ENCODE results near the gene RAPGEF6. TPM values are rescaled to one million over a fixed set of nuclear protein-coding genes. Genes with fewer than 3 reads are reported as not detected.

Gene RAPGEF6
- total RNA-seq, 4 donors from 2014 or later, result 16.7 to 104 (median 22.6) TPM

DNA sequence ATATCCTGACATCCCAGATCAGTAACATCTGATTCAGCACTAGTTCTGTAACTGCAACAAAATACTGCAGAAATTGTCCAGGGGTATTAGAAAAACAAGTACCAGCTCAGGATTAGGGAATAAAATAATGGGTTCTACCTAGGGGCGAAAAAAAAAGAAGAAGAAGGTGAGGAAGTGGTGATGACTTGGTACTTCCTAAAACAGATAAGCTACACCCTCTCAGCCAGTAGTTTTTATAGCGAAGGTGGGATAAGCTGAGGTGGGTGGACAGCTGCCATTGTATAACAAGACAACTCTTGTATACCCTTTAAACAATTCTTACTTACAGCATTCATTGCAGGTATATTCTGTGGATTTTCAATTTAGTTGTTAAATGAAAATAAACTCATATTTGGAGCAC is 19.1 kb downstream of the RAPGEF6 start:
- no peak overlapping the region for H3K27ac ChIP-seq
- H3K36me3 ChIP-seq, result no peaks in the 10 kb centered on the region
- no peaks in the 10 kb centered on the region for H3K9me3 ChIP-seq
- TF ChIP-seq, protein P1, sequence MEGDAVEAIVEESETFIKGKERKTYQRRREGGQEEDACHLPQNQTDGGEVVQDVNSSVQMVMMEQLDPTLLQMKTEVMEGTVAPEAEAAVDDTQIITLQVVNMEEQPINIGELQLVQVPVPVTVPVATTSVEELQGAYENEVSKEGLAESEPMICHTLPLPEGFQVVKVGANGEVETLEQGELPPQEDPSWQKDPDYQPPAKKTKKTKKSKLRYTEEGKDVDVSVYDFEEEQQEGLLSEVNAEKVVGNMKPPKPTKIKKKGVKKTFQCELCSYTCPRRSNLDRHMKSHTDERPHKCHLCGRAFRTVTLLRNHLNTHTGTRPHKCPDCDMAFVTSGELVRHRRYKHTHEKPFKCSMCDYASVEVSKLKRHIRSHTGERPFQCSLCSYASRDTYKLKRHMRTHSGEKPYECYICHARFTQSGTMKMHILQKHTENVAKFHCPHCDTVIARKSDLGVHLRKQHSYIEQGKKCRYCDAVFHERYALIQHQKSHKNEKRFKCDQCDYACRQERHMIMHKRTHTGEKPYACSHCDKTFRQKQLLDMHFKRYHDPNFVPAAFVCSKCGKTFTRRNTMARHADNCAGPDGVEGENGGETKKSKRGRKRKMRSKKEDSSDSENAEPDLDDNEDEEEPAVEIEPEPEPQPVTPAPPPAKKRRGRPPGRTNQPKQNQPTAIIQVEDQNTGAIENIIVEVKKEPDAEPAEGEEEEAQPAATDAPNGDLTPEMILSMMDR (IDR thresholded peaks at IDR 0.05), result no peak
- no peak for TF ChIP-seq POLR2A (IDR thresholded peaks at IDR 0.05)
- no peaks in the 10 kb centered on the region for H3K27me3 ChIP-seq
- DNase-seq, result no peak
- H3K4me1 ChIP-seq, result no peaks in the 10 kb centered on the region
- H3K4me3 ChIP-seq, result no peak overlapping the region

DNA sequence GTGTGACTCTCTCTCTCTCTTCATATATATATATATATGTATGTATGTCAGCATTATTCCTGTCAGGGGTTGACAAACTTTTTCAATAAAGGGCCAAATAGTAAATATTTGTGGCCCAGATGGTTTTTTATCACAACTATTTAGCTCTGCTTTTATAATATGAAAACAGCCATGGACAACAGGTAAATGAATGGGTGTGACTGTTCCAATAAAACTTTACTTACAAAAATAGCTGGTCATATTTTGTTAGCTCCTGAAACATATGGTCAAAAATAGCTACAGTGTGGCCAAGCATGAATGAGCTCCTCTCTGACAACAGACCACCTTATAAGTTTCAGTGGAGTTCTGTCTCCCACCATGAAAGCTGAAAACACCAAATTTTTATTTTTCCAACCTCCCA is 21.6 kb downstream of the RAPGEF6 start:
- no peaks in the 10 kb centered on the region for H3K4me1 ChIP-seq
- DNase-seq, result no peak

DNA sequence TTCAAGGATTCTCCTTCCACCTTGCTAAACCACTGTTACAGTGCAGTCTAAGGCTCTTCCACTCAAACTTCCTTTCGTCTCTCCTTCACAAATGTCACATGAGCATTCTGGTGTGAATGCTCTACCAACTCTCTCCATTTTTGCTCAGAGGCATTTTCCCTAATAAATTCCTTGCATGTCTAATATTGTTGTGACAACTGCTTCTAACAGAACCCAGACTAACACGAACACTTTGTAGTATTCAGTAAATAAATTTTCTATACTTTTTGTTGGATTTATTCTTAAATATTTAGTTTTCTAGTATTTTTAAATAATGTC is 24.0 kb downstream of the RAPGEF6 start:
- Histone ChIP-seq H3K9me3 (no peaks in the 10 kb centered on the region), H3K36me3 (no peaks in the 10 kb centered on the region), H3K4me3 (no peak overlapping the region), H3K27me3 (no peaks in the 10 kb centered on the region), H3K27ac (no peak overlapping the region), H3K4me1 (no peaks in the 10 kb centered on the region)
- DNase-seq, result no peak
- no peak for TF ChIP-seq POLR2A (IDR thresholded peaks at IDR 0.05)
- TF ChIP-seq, protein P1 (IDR thresholded peaks at IDR 0.05), result no peak

More for the DNA sequence above, 21.6 kb downstream of the RAPGEF6 start:
- Histone ChIP-seq H3K27ac (no peak overlapping the region), H3K9me3 (no peaks in the 10 kb centered on the region), H3K4me3 (no peak overlapping the region), H3K36me3 (no peaks in the 10 kb centered on the region), H3K27me3 (no peaks in the 10 kb centered on the region)
- TF ChIP-seq, protein P1 (IDR thresholded peaks at IDR 0.05), result no peak
- TF ChIP-seq POLR2A (IDR thresholded peaks at IDR 0.05), result no peak

DNA sequence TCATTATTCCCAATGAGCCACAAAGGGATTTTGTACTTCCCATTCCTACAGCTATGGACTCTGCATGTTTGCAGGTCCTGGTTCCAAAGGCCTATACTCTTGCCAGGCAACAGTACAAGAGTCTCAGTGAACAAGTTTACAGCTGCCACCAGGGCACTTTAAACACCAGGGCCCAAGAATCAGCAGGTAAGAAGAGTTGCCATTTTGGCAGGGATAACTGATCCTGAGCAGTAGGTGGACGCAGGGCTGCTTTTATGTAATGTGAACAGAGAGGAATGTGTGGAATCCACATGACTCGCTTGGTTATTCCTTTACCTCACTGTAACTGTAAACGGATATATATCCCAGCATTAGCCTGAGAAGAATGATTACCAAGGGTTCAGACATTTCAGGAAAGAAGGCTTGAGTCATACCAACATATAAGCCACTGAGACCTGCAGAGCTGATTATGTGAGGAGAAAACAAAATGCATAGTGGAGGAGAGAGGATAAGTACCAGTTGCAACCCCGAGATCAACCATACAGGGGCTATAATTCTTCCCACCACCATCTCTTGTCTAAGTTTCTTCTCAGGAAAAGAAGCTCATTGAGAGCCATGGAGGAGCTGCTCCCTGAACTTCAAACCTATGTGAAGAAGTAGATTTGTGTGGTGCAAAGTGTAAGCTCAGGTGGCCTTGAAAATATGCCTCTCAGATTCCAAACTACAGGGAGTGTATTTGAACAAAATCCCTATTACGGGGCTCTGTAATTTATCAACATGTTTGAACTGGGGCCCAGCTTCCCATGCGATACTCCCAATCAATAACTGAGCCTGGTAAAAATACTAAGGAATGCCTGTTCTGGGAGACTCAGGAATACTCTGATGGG is 24.6 kb downstream of the RAPGEF6 start:
- no peak overlapping the region for H3K4me3 ChIP-seq
- no peaks in the 10 kb centered on the region for H3K4me1 ChIP-seq
- H3K36me3 ChIP-seq, result no peaks in the 10 kb centered on the region
- no peak for TF ChIP-seq POLR2A (IDR thresholded peaks at IDR 0.05)
- TF ChIP-seq, protein P1 (IDR thresholded peaks at IDR 0.05), result no peak
- DNase-seq, result no peak
- H3K27ac ChIP-seq, result no peak overlapping the region
- H3K27me3 ChIP-seq, result no peaks in the 10 kb centered on the region
- H3K9me3 ChIP-seq, result no peaks in the 10 kb centered on the region

DNA sequence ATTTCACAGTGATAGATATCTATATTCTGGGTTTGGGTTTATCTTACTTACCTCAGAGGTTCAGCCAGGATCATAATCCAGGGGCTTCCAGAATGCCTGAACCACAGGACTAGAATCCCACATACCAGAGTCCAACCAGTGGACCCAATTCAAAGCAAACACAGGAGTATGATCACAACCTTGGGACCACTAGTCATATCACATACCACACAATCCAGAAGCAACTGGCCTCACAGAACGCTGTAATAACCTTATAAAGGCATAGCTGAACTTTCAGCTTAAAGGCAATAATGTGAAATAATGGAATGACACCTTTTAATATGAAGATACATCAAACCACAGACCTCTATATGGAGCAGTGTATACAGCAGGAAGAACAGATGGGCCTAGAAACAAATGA is 25.3 kb downstream of the RAPGEF6 start:
- no peak overlapping the region for H3K27ac ChIP-seq
- no peak for TF ChIP-seq POLR2A (IDR thresholded peaks at IDR 0.05)
- TF ChIP-seq, protein P1 (IDR thresholded peaks at IDR 0.05), result no peak

More for the DNA sequence above, 25.3 kb downstream of the RAPGEF6 start:
- no peaks in the 10 kb centered on the region for H3K4me1 ChIP-seq
- H3K9me3 ChIP-seq, result no peaks in the 10 kb centered on the region
- DNase-seq, result no peak
- no peaks in the 10 kb centered on the region for H3K27me3 ChIP-seq
- H3K36me3 ChIP-seq, result no peaks in the 10 kb centered on the region
- no peak overlapping the region for H3K4me3 ChIP-seq
